GM18873 (cell line): ENCODE results near the gene PRKN.

ENCODE experiments used
- ATAC-seq: cut with Tn5 transposase; IDR thresholded peaks from one replicate; pipeline ENCODE4 v1.9.1; 2021; ENCODE audit warnings: mild to moderate bottlenecking, moderate library complexity, moderate number of reproducible peaks; ENCODE audit not compliant: unreplicated experiment, low FRiP score

Gene PRKN

DNA sequence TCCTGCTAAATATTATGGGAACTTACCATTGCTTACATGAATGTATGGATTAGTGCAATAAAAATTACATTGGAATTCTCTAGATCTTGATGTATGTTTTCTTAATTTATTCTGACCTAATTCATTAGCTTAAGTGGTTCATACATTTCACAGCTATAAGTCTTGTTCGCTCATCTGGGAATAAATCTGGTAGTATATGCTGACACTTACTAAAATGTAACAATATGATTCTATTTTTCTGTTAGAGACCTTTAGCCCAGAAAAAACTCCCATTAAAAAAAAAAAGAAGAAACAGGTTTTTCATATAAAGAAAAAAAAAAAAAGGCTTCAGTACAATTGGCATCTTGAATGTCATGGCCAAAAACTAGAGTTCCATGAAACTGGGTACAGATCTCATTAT is 1059.6 kb downstream of the PRKN start:
- no peak for ATAC-seq

DNA sequence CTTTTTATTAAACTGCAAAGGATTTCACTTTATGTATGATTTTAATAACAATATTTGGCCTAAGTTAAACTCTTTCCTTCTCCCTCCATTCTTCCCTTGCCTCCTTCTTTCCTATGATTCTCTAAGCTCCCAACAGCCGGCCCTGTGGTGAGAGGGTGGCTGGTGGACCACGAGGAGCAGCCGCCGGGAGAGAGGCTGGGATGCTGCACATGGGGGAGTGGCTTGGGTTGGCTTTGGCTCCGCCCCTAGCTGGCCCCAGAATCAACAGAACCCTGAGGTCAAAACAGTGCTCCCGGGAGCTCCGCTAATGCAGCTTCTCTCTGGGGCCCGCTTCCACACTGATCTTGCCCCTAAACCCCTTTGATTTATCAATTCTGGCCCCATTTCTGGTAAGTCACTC is 1063.9 kb downstream of the PRKN start:
- ATAC-seq, result no peak

DNA sequence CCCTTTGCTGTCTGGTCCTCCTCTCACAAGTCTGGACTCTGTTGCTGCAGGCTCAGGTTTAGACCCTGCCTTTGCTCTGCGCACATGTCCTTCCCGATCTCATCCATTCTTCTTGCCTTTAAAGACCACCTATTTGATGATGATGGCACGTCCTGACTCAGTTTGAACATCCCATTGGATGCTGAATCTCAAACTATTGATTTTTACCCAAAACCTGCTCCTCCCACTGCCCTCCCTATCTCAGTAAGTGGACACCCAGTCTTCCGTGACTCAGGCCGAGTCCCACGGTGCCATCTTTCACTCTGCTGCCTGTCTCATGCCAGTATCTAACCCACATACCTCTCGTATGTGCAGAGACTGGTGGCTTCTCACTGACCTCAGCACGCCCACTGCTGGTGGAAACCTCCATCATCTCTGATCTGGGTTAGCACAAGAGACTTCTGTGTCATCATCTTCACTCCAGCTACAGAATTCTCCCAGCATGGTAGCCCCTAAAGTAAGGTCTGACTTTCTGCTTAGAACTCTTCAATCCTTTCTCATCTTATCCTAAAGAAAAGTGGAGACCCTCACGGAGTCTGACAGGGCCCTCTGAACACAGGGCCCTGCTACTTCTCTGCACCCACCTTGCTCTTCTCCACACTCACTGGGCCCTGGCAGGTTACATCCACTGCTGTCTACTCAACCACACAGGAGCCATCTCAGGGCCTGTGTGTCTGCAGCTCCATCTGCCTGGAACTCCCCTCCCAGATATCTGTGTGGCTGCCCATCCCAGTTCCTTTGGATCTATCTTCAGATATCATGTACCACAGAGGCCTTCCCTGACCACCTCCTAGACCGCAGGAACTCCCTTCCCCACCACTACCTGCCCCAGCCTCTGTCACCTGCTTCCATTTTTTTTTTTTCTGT is 1066.6 kb downstream of the PRKN start:
- ATAC-seq, result no peak

DNA sequence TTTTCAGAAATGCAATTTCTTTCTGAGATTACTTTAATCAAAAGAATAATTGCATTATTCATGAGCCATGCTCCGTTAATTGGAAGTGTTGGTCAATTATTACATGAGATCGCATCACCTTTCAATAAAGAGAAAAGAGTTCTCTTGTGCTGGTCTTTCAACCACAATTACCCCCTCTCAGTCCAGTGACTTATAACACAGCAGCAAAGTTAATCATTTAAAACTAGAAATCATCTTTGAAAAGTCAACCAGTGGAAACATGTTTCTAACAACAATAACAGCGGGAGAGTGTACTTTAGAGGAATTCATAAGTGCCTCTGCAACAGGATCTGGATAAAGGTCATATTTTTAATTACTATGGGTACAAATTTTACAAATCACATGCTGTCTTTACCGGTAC is 1069.4 kb downstream of the PRKN start:
- no peak for ATAC-seq

DNA sequence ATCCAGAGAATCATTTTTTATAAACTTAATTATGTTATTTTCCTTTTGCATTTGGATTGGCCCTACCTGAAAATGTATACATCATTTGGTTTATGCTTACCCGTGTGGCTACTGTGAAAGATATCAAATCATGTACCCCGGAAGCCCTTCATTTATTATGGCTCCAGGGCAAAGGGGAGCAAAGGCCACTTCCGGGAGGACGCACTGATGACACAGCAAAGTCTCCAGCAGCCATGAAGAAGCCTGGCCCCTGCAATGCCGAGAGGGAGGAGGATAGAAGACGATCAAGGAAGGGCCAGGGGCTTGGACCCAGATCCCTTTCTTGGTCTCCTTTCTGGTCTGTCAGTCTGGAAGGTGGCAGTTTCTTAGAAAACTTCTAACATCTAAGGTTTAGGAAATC is 1073.4 kb downstream of the PRKN start:
- ATAC-seq, result no peak

DNA sequence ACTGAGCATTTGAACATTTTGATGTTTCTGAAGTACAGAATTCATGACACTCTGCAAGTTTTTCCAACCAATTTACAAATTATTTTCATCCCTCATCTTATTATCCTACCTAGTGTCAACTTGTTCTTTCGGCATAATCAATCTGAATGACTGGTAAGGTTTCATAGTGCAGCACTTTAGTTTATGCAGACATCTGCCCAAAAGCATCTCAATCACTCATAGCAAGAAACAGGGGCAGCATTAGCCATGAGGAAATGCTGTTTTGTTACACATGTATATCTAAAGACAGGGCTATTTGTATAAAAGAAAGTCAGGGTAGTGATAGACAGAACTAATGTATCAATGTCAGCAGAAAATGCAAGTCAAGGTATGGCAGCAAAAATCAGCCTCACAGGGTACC is 1075.6 kb downstream of the PRKN start:
- ATAC-seq, result no peak

DNA sequence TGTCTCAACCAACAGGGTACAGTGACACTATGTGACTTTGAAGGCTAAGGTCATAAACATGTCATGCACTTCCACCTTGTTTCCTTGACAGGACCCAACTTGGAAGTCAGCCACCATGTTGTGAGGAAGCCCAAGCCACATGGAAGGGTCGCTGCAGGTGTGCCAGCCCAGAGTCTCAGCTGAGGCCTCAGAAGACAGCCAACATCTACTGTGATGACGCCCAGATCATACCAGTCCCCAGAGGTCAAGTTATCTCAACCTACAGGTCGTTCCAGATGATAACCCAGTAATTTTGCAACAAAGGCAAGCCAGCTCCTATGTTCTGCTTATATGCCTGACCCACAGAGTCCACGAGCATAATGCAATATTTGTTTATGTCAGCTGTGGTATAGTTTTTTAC is 1077.7 kb downstream of the PRKN start:
- no peak for ATAC-seq

DNA sequence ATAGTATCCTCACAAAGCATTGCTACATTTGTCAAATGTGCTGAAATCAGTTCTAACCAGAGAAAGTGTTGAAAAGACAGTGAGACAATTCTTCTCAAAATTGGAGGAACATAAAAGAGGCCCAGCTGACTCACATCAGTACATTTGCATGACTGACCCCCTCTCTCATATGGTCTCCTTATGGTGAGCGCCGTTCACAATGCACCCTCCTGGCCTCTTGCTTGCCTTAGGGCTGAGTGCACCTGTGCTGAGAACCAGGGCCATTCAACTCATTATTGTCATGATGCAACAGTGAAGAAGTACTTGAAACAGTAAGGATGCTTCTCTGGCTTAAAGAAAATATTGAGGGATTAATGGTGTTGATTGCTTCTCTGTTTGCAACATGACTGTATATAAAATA is 1078.5 kb downstream of the PRKN start:
- ATAC-seq, result no peak

DNA sequence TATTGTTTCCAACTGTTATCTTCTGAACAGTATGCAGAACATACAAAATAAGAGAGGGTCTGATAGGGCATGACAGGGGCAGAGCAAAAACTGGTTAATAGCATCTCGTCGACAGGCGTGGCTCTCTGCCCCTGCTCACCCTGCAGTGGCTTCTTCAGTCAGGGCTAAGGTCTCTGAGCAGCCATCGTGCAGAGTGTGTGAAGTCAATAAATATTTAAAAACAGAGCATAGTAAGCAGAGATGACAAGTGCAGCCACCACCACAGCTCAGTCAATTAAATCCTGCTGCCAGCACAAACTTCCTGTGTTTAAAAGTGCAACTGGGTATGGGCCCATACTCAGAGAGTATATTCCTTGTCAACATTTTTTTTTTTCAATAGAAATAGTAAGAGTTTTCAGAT is 1080.3 kb downstream of the PRKN start:
- ATAC-seq, result no peak

DNA sequence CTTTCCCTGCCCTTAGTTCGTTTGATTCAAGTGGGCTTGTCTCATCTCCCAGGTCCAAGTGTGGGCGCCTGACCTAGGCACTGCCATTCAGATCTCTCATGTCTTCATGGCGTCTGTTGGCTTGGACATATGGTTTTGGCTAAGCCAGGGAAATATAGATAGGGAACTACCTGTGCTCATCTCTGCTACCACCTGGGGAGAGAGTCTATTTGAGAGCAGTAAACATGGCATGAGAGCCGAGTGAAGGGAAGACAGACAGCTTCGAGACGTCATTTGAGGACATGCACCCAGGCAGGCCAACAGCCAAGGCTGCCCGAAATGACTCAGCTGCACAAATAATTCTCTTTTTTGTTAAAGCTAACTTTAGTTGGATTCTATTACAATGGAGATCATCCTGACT is 1083.0 kb downstream of the PRKN start:
- no peak for ATAC-seq

DNA sequence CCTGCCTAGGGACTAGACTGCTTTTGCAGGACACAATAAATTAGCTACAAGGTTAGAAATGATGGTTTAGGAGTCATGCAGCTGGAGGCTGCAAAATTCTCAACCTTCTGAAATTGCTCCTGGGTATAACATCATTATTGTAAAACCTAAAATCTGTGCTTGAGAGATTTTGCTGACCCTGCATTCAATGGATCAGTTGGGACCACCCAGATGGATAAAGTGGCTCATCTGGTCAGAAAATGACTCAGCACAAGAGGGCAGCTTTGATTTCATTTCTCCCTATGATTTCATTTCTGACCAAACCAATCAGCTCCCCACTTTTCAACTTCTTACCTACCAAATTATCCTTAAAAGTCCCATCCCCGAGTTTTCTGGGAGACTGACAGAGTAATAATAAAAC is 1086.4 kb downstream of the PRKN start:
- no peak for ATAC-seq

DNA sequence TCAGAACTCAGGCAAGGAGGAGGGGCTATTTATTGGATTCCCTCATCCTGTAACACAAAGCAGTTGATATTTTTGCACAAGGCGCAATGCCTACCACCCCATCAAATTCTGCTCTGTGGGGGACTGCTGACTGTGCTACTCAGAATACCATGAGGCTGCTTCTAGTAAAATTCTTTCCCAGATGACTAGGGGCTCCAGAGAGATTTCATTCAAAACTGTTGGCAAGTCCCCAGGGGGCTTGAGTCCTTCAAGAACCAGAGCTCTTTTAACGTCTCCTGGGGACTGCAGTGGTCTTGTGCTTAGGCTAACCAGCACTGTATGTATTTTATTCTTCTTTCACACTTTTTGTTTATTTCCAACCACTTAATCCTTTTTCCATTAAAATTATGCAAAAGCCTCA is 1087.8 kb downstream of the PRKN start:
- ATAC-seq, result no peak

DNA sequence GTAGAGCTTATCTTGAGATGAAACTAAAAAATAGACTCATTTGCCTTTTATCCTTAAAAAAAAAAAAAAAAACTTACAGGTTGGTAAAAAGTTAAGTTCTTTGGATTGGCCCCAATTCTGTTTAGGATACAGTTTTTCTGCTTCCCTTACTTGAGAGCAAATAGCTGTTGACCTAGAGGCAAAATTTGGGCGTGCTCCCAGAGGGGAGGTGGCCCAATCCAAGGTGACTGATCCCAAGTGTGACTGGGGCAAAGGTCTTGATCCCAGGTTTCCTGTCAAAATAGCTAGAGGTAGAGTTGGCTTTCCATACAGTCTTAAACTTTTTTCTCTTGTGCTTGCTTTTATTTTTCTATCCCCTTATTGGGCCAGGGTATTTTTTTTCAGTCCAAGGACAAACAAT is 1089.9 kb downstream of the PRKN start:
- ATAC-seq, result no peak

DNA sequence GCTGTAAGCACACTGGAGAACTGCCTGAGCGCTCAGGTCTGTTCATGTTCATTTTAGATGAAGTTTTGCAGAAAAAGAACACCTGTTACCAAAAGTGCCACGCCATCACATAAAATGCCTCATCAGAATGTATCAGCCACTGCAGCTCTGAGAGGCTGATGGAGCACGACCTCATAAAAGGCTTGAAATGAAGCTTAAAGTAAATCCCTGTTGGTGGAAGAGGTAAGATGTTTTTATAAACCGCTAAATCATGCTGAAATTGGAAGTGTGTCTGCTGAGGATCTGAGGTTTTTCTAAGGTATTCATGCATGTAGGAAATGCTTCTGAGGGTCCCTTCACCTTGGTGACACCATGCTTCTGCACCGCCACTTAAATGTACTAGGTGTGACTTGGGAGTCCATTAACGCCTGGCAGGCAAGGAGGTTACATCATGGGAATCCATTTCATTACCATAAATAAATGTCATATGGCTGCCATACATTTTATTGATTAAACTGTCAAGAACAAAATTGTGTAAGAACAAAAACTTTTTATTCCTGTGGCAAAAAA is 1090.6 kb downstream of the PRKN start:
- no peak for ATAC-seq

DNA sequence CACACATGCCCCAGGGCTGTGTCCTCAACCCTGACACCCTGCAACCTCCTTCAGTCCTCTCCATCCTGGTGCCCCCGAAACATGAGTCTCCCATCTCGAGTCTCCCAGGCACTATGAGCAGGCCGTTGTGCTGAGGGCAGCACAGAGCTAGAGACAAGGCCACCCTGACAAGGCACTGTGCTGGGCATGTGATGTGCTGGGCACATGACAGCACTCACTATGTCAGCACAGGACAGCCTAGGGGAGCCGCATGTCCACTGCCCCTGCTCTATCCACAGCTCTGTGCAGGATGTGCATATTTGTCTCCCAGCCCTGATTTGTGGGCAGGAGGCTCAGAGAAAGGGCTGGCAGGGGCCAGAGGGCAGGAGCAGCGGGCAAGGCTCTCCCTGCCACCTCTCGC is 1091.6 kb downstream of the PRKN start:
- ATAC-seq, result no peak

DNA sequence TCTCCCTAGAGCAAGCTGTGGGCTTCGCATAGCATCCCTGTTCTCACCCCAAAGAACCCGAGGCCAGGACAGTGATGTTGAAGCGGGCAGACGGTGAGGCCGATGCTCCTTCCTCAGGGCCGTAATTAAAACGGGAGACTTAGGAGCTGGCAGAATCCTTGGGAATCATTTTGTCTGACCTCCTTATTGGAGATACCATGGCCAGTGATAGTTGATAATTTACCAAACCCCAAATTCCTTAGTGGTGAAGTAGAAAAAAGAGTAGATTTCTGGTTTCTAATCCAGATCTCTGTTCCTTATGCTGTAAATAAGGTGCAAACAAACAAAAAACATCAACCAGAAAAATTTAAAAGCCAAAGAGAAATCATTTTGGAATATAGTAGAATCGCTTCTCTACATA is 1092.7 kb downstream of the PRKN start:
- ATAC-seq, result no peak

DNA sequence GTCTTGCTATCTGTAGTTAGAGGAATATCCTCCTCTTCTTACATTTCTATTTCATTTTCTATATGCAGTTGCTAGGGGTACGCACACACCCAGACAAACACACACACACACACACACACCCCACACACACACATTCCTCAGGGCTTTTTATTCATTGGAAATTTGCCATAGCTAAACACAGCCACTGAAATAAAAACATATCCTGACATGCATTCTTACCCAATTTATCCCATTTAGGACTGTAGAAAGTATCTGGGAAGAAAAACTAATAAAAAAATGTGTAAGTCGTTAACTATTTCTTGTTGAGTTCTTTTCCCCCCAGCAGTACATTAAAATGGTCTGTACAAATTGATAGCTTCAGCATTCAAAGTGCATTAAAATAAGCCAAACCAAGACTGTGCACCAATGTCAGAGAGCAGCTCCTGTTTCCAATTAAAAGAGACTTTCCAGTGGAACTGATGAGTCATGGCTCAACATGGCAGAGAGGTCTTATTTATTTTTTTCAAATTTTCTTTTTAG is 1095.8 kb downstream of the PRKN start:
- ATAC-seq, result no peak

DNA sequence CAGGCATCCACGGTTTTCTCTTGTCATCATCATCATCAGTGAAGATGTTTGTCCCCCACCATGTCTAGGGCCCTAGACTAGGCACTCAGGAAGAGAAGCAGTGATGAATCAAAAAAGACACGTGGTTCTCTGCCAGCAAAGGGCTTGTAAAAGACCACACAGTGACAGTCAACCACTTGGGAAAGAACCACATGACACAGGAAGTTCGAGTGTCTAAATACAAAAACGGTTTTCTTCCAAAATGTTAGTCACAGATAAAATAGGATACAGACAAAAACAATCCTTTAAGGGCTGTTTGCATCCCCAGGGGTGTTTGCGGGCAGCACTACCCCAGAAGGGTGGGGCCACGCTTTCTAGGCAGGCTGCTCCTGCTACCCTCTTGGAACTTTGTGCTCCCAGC is 1096.9 kb downstream of the PRKN start:
- ATAC-seq, result no peak

DNA sequence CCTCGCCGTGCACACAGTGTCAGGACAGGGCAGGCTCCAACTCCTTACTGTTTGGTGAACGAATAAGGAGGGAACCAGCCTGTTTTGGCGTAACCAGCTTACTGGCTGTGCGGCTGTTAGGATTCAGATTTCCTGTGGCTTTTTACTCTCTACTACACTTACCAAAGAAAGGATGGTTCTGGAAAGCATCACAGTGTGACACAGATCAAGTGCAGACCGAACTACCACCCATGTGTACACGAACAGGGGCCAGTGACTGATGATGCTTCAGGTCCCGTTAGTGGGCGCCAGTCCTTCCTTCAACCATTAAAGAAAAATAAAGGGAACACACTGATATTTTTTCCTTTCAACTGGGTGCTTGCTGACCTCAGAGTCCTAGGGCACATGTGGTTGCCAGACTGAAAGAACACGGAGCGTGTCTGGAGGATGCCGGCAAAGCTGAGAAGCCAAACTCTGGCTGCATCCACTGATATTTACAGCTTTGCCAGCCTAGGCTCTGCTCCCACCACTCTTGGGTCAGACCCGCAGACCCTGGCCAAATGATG is 1101.4 kb downstream of the PRKN start:
- ATAC-seq, result no peak

DNA sequence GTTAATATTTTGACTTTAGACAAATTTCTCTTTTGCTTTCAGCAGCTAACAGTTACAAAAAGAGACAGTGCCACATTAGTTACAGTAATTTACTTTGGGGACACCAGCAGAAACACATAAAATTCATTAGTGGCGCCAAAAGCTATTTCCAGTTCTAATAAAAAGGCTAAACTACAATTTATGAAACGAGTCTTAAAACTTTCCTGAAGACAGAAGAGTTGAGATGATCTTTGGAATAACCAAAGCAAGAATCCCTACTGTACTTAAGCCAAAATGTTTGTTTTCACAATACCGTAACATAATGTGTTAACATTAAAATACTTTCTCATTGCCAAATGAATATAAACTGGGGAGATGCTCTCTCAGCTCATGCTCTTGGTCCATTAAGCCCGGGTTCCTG is 1103.5 kb downstream of the PRKN start:
- ATAC-seq, result no peak

DNA sequence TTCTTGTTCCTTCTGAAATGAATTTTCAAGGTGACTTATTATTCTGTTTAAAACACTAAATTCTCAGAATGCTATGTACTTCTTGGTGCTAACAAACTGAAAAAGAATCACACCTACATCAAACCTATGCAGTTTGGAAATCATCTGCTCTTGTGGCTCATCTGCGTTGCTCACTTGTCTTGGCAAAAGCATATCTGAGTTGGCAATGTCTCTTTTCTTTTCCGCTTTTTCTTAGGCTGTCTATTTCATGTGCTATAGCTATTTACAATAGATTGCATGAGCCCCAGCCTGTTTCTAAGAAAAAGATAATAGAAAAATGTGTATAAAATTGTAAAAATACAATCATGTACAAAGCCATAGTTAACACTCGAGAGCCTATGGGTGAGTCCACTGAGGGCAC is 1104.8 kb downstream of the PRKN start:
- no peak for ATAC-seq
